ENCODE results near the gene FCRL6.

The FCRL6 gene, protein sequence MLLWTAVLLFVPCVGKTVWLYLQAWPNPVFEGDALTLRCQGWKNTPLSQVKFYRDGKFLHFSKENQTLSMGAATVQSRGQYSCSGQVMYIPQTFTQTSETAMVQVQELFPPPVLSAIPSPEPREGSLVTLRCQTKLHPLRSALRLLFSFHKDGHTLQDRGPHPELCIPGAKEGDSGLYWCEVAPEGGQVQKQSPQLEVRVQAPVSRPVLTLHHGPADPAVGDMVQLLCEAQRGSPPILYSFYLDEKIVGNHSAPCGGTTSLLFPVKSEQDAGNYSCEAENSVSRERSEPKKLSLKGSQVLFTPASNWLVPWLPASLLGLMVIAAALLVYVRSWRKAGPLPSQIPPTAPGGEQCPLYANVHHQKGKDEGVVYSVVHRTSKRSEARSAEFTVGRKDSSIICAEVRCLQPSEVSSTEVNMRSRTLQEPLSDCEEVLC

DNA sequence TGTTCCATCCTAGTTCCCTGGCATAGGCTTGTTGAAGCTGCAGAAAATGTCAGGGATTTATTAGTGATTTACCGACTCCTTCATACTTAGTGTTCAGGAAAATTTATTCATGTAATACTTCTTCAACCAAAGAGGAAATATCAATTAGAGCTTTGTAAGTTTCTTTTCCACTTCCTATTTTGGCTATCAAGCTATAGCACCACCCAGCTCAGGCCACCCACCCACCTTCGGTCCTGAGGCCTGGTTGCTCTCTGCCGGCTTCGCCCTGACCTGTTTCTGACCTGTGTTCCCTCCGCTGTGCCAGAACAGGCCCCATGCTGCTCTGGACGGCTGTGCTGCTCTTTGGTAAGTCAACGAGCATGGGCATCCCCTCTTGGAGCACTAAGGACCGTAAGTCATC lies at the start of gene FCRL6:
FCRL6 (plus strand) TSS at position 250 of the 400 bp plus-strand sequence; CDS start at position 315, 65 bp downstream.
- DNase-seq = no peak

DNA sequence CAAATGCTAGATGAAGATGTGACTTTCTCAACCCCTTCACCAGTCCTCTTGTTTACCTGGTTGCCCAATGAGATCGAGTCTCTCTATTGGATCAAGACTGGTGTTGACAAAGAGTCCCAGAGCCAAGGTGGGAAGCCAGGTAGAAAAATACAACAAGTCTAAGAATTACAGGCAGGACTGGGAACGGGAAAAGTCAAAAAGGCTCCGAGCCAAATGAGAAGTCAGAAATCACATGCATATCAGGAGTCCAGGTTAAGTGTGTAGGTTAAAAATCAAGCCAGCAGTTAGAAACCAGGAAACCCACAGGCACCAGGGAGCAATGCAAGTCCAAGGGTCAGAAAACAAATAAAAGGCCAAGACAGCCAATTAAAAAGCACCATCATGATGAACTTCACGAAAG lies 48.8 kb upstream of the FCRL6 start:
- no peak for DNase-seq

DNA sequence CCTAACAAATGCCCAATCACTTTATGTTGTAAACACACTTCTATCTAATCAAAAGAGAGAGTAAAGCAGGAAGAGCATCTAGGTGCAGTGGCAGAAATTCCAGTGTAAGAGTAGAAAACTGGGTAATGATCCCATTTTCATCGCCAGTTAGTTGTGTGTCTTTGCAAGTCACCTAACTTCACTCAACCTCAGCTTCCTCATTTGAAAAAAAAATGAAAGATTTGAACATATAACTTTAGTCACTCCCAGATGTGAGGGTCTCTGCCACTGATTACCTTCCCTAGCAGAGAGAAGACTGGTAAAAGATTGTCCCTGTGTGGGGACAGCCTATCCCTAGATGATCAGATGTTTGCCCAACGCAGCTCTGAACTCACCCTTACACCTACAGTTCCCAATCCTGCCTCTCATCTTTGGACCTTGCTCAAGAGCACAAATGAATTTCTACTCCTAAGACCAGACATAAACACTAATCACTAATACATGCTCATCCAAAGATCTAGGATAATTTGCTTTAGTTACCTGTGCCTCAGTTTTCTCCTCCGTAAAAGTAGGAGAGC lies 46.6 kb upstream of the FCRL6 start:
- DNase-seq = no peak

DNA sequence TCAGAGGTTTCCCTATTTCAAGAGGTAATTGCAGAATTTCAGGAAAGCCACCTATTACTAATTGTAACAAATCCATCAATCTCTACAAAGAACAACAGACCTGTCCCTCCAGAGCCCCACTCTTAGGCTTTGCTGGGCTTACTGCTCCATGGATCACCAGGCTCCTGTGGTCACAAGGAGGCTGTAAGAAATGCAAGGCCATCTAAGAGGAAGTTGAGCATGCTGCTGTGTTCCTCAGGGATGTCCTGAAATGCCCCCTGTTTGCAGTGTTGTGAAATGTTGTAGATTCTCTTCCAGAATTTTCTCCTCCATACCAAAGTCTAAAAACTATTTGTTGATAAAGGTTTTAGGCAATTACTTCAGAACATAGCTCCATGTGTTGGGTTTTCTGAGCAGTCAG lies 45.8 kb upstream of the FCRL6 start:
- DNase-seq = no peak

DNA sequence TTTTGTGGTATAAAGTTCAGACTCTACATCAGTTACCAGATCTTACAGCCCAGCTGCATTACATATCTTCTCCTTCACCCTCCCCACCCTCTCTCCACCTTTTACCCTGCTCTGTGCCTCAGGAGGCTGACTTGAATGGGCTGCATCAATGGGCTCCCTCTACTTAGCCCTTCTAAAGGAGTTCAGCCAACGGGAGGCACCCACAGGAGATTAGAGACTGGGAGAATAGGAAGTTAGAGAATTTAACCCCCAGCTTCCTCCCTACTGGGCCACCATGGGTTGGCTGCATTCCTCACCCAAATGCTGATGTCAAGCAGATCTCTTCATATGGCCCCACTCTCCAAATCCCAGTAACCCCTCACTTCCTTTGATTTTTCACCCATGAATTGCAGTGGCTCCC lies 38.5 kb upstream of the FCRL6 start:
- DNase-seq = no peak

DNA sequence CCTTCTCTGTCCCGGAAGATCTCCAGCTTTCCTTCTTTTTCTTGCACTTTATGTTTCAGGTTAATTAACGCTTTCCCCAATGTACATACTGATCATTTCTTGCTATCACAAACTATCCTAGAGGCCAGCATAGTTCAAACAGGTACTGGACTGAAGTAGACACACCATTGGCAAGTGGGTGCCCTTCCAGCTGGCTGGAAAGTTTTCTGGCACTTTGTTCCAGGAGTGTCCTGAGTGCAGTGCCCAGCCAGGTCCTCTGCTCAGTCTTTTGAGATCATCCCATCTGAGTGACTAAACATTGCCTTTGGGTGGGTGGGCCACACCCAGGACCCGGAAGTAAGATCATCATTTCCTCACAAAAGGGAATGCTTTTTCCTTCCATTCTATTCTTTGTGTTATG lies 36.4 kb upstream of the FCRL6 start:
- DNase-seq = no peak

DNA sequence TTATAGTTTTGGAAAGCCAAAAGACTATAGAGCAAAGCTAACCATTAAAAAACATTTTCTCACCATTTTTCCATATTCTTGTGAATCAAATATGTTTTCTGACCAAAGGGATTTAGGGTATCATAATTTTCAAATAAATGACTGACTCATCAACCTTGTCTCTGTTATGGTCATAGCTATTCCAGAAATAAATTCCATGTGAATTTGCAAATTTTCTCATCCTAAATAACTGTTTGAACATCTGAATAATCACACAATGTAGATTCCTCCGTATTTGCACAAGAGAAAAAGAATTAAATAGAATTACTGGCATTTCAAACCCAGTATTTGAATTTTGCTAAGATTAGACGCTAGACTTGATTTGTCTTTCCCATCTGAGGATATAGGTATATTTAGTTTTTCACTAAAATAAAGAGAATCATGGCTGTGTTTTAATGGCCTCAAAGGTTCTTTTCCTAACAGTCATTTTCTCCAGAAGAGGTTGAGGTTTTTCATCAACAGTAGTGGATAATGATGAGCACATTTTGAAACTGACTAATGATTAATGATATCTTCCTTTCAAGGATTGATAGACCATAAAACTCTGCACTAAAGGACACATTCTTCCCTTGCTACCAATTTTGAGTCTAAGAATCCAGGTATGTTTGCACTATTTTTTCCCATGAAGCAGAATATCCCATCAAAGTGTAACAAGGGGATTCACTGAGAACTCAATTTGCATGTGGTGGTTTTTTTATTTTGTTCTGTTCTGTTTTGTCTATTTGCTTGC lies 30.8 kb upstream of the FCRL6 start:
- DNase-seq = no peak

DNA sequence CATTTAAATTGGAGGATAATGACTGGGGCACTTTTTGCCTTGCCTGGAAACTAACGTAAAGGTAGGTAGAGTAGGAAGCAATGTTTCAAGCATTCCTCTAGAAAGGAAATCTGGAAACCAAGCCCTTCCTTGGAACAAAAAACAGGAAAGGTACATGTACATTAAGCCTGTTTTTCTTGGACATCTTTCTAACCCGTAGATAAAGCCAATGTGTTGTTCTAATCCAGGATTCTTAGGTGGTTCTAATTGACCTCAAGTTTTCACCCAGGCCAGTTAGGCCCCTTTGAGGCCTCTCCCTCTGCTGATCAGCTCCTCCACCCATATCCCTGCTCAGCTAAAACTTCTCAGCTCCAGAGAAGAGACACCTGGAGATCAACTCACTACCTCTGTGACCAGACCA lies 27.7 kb upstream of the FCRL6 start:
- no peak for DNase-seq

DNA sequence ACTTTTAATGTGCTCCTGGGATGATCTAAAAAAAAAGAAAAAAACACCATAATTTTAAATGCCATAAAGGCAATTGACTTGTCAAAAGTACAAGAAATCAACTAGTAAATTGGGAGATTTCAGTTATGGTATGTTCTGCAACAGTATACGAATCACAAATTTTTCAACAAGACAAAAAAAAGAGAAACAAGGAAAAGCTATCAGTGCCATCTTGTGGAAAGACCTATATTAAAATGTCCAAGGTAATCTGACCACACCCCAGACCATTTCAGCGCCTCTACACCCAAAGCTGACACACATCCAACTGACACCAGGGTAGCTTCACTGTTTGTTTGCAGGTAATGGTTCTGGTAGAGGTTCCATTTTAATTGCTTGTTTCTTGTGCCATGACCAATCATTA lies 26.4 kb upstream of the FCRL6 start:
- no peak for DNase-seq

DNA sequence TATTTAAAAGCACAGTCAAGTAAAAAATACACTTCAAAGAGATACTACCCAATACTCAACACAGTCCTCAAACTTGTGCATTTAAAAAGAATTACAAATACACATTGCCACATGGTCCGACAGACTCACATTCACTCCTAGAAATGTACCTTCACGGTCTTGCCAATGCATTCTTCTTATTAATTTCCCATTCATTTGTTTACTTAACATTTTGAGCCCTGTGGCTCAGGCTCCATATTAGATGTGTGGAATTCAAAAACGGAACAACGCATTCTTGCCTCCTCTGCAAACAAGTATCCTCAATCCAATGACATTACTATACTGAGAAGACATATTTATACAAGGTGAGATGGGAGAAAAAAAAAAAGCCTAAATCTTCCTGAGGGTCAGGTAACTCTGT lies 23.9 kb upstream of the FCRL6 start:
- DNase-seq = no peak

DNA sequence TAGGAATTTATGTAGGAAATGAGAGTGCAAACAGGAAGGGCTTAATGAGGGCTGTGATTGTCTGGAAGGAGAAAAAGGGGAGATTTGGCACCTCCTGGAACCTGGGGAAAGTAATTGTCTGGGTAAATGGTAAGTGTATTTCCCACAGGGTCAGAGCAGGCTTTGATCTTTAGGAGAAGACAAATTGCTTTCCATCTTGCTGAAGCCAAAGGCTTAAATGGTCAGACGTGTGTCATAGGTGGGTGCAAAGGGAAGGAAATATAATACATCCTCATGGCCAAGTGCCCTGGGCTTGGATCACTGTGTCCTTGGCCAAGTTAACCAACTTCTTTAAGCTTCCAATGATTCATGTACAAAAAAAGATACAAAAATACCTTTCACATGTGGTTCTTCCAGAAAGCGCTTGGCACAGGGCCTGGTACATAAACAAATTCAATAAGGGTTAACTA lies 22.7 kb upstream of the FCRL6 start:
- DNase-seq = no peak

DNA sequence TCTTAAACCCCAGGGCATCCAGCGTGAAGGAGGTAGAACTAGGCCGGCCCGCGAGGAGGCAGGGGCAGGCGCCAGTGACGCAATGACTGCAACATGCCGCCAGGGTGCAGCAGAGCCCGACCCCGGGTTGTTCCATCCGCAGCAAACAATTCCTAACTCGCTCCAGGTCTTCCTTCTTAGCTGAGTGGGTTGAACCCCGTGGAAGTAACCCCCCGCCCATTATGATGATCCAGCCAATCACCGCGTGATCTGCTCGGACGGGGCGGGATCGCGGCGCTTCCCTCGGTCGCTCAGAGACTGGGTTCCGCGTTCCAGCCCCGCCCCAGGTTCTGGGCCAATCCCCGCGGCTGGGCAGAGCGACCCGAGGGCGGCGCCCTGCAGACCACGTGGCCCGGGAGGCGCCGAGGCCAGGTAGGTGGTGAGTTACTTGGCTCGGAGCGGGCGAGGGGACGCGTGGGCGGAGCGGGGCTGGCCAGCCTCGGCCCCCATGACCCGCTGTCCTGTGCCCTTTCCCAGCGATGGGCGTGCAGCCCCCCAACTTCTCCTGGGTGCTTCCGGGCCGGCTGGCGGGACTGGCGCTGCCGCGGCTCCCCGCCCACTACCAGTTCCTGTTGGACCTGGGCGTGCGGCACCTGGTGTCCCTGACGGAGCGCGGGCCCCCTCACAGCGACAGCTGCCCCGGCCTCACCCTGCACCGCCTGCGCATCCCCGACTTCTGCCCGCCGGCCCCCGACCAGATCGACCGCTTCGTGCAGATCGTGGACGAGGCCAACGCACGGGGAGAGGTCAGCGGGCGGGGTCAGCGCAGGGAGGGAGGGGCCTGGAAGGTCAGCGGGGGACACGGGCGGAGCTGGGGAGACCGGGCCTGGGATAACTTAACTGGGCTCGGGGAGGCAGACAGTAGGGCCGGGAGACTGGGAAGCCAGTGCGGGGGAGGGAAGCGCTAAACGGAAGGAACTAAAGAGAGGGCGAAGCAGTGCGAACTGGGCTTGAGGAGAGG lies 21.3 kb upstream of the FCRL6 start, which contains the start of gene DUSP23:
DUSP23 (plus strand) TSS at position 380 of the 1,000 bp plus-strand sequence; CDS start at position 519, 139 bp downstream.
- peak; percentile 98 for DNase-seq

DNA sequence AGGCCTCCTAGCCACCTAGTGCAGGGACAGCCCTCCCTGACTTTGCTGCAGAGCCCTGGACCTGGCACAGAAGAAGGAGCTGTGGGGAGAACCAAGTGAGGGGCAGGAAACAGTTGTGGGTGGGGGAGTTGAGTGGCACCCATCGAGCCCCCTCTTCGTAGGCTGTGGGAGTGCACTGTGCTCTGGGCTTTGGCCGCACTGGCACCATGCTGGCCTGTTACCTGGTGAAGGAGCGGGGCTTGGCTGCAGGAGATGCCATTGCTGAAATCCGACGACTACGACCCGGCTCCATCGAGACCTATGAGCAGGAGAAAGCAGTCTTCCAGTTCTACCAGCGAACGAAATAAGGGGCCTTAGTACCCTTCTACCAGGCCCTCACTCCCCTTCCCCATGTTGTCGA lies 20.2 kb upstream of the FCRL6 start:
- DNase-seq = no peak

DNA sequence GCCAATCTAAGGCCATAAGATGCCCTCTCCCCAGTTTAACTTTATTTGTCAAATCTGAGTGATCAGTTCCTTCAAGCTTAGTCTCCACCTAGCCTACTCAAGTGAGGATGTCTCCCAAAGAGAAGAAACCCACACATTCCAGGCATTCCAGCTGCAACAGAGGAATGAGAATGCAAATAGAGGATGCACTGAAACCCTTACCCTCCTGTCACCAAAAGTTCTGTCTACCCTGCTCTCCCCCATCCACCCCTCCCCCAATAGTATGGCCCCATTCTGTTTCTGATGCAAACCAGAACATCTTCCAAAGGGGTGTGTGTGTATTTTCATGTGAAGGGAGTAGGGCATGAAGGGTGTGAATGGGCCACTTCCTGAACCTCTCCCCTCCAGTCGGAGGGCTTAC lies 18.4 kb upstream of the FCRL6 start:
- DNase-seq = no peak

DNA sequence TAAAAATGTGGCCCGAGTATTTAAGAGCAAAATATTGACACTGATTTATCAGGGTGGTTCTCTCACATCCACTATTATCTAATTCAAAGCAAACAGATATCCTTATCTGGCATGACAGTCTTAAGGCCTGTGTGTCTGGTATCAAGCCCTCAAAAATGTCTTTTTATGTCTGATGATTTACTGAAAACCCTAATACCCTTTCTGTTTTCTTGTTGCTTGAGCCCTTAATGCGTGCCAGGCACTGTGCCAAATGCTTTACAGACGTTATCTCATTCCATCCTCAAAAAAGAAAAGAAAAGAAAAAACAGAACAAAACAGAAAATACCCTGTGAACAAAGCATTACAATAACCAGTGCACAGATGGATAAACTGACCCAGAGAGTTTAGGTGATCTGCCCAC lies 15.7 kb upstream of the FCRL6 start:
- DNase-seq = no peak

DNA sequence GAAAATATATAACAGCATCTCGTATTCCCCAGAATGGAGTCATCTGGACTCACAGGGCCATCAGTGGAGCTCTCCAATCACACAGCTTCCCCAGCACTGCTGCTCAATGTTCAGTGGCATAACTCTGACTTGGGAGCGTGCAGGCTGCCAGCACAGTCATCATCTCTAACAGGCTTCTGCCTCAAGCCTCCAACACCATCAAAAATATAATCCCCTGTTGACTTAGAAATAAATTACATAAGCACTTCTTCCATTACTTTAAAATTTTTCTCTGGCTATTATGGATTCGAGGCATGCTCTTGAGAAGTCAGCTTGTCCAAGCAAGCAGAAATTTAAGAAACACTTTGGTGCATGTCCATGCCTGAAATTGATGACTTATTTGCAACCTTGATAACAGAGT lies 15.2 kb upstream of the FCRL6 start:
- no peak for DNase-seq

DNA sequence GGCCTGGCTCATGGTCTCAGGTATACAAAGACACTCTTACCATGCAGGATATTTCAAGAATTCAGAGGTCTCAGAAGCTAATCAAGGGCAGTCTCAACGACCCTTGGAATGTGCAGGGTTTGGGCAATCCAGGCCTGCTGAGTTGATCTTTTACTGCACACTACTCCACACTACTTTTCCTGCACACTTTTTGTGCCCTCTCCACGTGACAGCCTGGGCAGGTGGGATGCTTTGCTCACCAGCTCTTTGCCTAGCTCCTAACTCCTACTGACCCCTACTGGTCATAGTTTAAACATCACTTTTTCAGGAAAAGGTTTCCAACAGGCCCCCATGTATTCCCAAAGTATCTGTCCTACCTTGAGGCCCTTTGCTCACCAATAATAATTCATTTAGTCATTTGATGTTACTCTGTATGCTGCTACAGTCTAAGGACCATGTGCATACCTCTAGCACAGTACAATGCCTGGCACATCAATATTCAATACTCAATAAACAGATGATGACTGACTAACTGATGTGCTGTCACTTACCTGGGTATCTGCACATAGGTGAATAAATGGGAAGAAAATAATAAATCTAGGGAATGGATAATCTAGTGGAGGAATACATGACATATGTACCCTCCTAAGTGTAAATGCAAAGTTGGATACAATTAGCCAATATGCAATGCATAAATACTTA lies 11.8 kb upstream of the FCRL6 start:
- no peak for DNase-seq

DNA sequence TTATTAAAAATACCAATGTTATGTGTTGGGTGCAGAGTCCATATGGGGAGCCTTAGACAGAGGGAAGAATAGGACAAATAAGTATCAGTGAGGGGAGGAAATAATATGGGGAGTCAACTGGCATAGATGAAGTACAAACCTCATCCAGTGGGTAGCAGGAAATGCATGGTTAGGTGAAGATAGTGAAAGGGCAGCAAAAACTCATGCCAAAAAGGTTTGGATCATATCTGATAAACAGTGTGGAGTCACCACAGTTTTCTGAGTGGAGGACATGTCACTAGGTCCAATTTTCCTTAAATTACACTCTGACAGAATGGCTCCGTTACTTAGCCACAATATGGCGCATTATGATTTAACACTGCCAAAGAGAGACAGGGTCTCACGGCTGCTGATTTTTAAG lies 11.1 kb upstream of the FCRL6 start:
- no peak for DNase-seq

DNA sequence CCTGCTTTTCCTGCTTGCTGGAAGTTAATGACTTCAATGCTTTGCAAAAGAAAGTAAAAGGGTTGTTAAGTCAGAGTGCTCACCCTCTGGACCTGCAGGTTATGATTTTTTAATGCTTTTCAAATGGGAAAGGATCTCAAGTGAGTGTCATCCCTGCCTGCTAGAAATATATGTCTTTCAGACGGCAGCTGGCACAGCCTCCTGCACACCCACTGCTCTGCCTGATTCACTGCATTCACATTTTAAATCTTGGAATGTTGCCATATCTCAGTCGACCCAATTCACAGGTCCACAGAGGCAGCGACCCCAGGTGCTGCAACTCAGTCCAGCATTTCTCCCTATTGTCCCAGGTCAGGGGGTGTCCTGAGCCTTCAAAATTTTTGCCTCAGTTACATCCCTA lies 10.7 kb upstream of the FCRL6 start:
- no peak for DNase-seq

DNA sequence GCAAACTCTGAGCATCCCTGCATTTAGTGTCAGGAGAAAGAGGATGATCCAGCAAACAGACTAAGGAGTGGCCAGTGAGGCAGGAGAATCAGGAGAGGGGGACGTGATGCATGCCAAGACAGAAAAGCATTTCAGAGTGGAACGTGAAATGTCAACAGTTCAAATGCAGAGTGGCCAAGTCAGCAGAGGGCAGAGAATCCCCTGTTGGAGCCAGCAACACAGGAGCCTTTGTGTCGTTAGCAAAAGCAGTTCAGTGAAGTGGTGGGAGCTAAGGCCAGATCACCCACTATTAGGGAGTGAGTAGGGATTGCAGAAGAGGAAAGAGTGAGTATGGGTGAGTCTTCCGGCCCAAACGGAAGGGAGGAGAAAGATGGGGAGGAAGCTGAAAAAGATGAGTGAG lies 6.6 kb upstream of the FCRL6 start:
- no peak for DNase-seq

DNA sequence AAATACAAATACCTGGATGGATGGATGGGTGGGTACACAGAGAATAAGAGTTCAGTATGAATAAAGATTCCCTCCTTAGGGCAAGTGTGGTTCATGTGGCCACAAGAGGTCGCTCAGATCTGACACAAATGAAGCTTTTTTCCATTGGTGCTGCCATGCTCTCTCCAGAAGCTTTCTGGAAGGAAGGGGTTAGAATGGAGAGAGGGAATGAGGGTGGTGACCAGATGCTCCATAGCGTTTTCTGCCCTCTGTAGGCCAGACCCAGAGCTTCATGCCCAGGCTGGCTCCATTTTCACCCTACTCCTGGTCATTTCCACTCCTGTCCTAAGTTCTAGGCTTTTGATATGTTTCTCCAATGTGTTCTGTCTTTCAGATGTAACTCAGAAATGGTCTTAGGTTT lies 3.3 kb upstream of the FCRL6 start:
- DNase-seq = peak; percentile 62

DNA sequence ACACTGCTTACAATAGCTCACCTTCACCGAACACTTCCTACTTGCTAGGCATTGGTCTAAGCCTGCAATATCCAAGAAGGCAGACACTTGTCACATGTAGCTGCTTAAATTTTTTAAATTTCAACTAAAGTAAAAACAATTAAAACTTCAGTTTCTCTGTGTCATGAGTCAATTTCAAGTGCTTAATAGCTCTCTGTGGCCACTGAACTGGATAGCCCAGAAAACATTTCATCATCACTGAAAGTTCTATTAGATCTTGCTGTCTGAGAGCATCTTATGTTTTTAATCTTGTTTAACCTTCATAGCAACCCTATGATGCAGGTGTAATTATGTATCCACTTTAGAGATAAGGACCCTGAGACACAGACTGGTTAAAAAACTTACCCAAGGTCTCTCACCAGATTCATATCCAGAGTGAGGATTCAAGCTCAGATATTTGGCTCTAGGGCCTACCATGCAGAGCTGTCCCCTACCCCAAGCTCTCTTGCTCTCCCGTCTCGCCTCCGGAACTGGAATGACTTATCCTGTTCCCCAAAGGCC lies 2.6 kb upstream of the FCRL6 start:
- DNase-seq = no peak

Data from right hindlimb (tissue), 1 donor.